GM12878 (cell line): ENCODE results near the gene PDE6A.

ENCODE experiments used
- CTCF ChIP-seq, 3 experiments: IDR thresholded peaks in 2 of 3; conservative IDR thresholded peaks in 1 of 3; 2 replicates each; pipeline ENCODE4 v1.5.1; 2011; ENCODE audit warnings: low read depth in 3 of 3, low read length in 3 of 3, mild to moderate bottlenecking in 3 of 3, control low read depth in 2 of 3, moderate library complexity in 2 of 3, inconsistent platforms in 1 of 3, mixed read lengths in 1 of 3; ENCODE audit not compliant: control insufficient read depth in 2 of 3, insufficient read depth in 1 of 3; ENCODE audit errors: extremely low read depth in 1 of 3
- EP300 ChIP-seq, 2 experiments: fragments of 150-350 bp in 1 of 2; IDR thresholded peaks; 2 replicates each; pipeline ENCODE4 v1.6.1; 2011 to 2012; ENCODE audit warnings: low read depth in 2 of 2, low read length in 2 of 2, borderline replicate concordance in 1 of 2, improper control_type of control experiment in 1 of 2, inconsistent platforms in 1 of 2; ENCODE audit not compliant: control insufficient read depth in 1 of 2
- EZH2 ChIP-seq: IDR thresholded peaks from 2 replicates; pipeline ENCODE4 v1.6.1; 2012; ENCODE audit warnings: low read depth, mild to moderate bottlenecking, control low read depth, inconsistent platforms, low read length, borderline replicate concordance; ENCODE audit not compliant: control insufficient read depth
- NRF1 ChIP-seq: conservative IDR thresholded peaks from 2 replicates; pipeline ENCODE4 v1.6.1; 2011; ENCODE audit warnings: mild to moderate bottlenecking, low read depth, low read length, improper control_type of control experiment
- PAX8 ChIP-seq: fragments of 450-650 bp; IDR thresholded peaks from 2 replicates; pipeline ENCODE4 v1.6.1; 2017; ENCODE audit warnings: mild to moderate bottlenecking, moderate library complexity
- TAF1 ChIP-seq: IDR thresholded peaks from 2 replicates; pipeline ENCODE4 v1.6.1; 2011; ENCODE audit warnings: mild to moderate bottlenecking, low read depth, low read length, borderline replicate concordance
- TBL1XR1 ChIP-seq: IDR thresholded peaks from 2 replicates; pipeline ENCODE4 v1.6.1; 2012; ENCODE audit warnings: low read depth, low read length, improper control_type of control experiment
- ZNF207 ChIP-seq: fragments of 450-650 bp; IDR thresholded peaks from 2 replicates; pipeline ENCODE4 v1.6.1; 2014; ENCODE audit warnings: antibody characterized with exemption, mild to moderate bottlenecking, borderline replicate concordance
- TF ChIP-seq, protein P1 (sequence below): fragments of 450-650 bp; IDR thresholded peaks from 2 replicates; pipeline ENCODE4 v1.6.1; 2017; ENCODE audit warnings: mild to moderate bottlenecking, moderate library complexity
- TF ChIP-seq, protein P2 (sequence below): IDR thresholded peaks from 2 replicates; pipeline ENCODE4 v1.6.1; 2012; ENCODE audit warnings: low read depth, low read length, improper control_type of control experiment

GRCh38 chr5:149982505-149982904, 37.9 kb upstream of the PDE6A start:
- TF ChIP-seq TAF1 (no peak), CTCF (IDR thresholded peaks at IDR 0.05 in 2 of 3, conservative IDR thresholded peaks at IDR 0.05 in 1 of 3; ENCODE audit: control insufficient read depth in 2 of 3, extremely low read depth in 1 of 3, insufficient read depth in 1 of 3, low read depth in 3 of 3, low read length in 3 of 3) (no peak), ZNF207 (no peak), EZH2 (no peak), PAX8 (no peak), NRF1 (no peak), EP300 (IDR thresholded peaks at IDR 0.05; ENCODE audit: borderline replicate concordance in 1 of 2, control insufficient read depth in 1 of 2, low read depth in 2 of 2, low read length in 2 of 2) (no peak), TBL1XR1 (no peak)
- TF ChIP-seq, protein P1, sequence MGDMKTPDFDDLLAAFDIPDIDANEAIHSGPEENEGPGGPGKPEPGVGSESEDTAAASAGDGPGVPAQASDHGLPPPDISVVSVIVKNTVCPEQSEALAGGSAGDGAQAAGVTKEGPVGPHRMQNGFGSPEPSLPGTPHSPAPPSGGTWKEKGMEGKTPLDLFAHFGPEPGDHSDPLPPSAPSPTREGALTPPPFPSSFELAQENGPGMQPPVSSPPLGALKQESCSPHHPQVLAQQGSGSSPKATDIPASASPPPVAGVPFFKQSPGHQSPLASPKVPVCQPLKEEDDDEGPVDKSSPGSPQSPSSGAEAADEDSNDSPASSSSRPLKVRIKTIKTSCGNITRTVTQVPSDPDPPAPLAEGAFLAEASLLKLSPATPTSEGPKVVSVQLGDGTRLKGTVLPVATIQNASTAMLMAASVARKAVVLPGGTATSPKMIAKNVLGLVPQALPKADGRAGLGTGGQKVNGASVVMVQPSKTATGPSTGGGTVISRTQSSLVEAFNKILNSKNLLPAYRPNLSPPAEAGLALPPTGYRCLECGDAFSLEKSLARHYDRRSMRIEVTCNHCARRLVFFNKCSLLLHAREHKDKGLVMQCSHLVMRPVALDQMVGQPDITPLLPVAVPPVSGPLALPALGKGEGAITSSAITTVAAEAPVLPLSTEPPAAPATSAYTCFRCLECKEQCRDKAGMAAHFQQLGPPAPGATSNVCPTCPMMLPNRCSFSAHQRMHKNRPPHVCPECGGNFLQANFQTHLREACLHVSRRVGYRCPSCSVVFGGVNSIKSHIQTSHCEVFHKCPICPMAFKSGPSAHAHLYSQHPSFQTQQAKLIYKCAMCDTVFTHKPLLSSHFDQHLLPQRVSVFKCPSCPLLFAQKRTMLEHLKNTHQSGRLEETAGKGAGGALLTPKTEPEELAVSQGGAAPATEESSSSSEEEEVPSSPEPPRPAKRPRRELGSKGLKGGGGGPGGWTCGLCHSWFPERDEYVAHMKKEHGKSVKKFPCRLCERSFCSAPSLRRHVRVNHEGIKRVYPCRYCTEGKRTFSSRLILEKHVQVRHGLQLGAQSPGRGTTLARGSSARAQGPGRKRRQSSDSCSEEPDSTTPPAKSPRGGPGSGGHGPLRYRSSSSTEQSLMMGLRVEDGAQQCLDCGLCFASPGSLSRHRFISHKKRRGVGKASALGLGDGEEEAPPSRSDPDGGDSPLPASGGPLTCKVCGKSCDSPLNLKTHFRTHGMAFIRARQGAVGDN, result no peak
- TF ChIP-seq, protein P2, sequence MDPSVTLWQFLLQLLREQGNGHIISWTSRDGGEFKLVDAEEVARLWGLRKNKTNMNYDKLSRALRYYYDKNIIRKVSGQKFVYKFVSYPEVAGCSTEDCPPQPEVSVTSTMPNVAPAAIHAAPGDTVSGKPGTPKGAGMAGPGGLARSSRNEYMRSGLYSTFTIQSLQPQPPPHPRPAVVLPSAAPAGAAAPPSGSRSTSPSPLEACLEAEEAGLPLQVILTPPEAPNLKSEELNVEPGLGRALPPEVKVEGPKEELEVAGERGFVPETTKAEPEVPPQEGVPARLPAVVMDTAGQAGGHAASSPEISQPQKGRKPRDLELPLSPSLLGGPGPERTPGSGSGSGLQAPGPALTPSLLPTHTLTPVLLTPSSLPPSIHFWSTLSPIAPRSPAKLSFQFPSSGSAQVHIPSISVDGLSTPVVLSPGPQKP, result no peak
